Measurements from ENCODE around the gene PPM1H. TPM values are rescaled to one million over a fixed set of nuclear protein-coding genes. Genes with fewer than 3 reads are reported as not detected.
"Not testable (repeated sequence)": the region's sequence is repeated elsewhere in the genome, so short reads cannot be mapped to it uniquely, and the experiment has no call there.

The PPM1H gene
- polyA plus RNA-seq, 1 donor from 2014 or later = not detected

GRCh38 chr12:62762645-62763044 lies 172.3 kb downstream of the PPM1H start:
- H3K9me3 Mint-ChIP-seq = peaks cover 0 to 2% (median 0%) of the 10 kb centered on the region in 3 donors
- no peaks in the 10 kb centered on the region for H3K4me1 Mint-ChIP-seq
- H3K36me3 Mint-ChIP-seq = no peaks in the 10 kb centered on the region
- H3K27me3 Mint-ChIP-seq = peaks cover 10% of the 10 kb centered on the region
- no peak overlapping the region for H3K4me3 Mint-ChIP-seq
- no peak overlapping the region for H3K27ac Mint-ChIP-seq

DNA sequence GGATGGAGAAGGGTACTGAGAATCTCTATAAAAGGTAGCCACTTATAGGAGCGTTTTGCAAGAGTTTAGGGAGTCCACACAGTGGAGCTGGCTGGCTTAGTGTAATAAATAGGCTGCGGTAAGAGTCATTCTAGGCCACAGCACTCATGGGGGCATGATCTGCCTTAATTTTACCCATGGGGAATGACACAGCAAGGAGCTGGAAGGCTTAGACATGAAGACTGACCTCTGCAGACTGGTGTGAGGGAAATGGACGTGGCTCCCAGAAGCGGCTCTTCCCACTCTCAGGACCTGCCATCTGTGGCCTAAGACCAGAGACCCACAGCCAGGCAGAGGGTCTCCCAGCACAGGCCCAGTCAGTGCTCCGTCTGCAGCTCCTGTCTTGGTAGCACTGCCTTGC lies 173.3 kb downstream of the PPM1H start:
- Mint-ChIP-seq H3K4me1 (no peaks in the 10 kb centered on the region), H3K4me3 (no peak overlapping the region), H3K27me3 (peaks cover 10% of the 10 kb centered on the region), H3K27ac (no peak overlapping the region), H3K36me3 (no peaks in the 10 kb centered on the region), H3K9me3 (peaks cover 0 to 2% (median 0%) of the 10 kb centered on the region in 3 donors)

GRCh38 chr12:62760779-62761178 lies 174.2 kb downstream of the PPM1H start:
- Mint-ChIP-seq H3K36me3 (no peaks in the 10 kb centered on the region), H3K4me3 (no peak overlapping the region), H3K27me3 (peaks cover 13% of the 10 kb centered on the region), H3K4me1 (no peaks in the 10 kb centered on the region), H3K27ac (no peak overlapping the region), H3K9me3 (peaks cover 0 to 2% (median 0%) of the 10 kb centered on the region in 3 donors)

DNA sequence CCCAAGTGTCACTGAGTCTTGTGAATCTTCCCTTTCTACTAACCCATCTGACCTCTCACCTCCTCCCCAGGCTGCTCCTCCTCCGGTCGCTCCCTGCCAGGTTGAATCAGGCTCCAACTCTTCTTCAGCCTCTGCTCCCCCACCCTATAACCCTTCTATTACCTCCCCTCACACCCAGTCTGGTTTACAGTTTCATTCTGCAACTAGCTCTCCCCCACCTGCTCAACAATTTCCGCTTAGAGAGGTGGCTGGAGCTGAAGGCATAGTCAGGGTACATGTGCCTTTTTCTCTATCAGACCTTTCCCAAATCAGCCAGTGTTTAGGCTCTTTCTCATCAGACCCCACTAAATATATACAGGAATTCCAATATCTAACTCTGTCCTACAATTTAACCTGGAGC lies 174.6 kb downstream of the PPM1H start:
- not testable (repeated sequence) for H3K36me3 Mint-ChIP-seq, H3K4me1 Mint-ChIP-seq, H3K9me3 Mint-ChIP-seq, H3K27ac Mint-ChIP-seq, H3K4me3 Mint-ChIP-seq
- H3K27me3 Mint-ChIP-seq = peaks cover 13% of the 10 kb centered on the region

- Mint-ChIP-seq H3K4me3 (no peak overlapping the region), H3K4me1 (no peaks in the 10 kb centered on the region), H3K36me3 (peaks cover 2% of the 10 kb centered on the region)
These were observed 176.7 kb downstream of the PPM1H start for GRCh38 chr12:62758216-62758615.

DNA sequence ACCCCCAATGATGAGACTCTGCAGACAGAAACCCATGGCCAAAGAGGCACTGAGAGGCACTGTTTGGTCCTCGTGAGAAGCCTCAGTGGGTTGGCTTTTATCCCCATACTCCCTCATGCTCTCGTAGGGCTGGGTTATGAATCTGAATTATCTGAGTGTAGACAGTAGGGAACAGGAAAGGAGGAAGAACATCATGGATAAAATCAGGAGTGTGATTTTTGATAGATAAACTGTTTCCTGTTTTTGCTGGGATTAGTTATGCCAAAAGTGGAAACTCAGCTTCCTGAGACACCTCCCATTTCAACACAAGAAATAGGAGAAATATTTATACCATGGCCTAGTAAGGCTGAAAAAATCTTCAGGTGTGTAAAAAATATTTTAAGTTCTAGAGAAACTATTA lies 177.9 kb downstream of the PPM1H start:
- Mint-ChIP-seq H3K4me3 (no peak overlapping the region), H3K27ac (no peak overlapping the region), H3K27me3 (peaks cover 17% of the 10 kb centered on the region), H3K9me3 (no peaks in the 10 kb centered on the region), H3K4me1 (no peaks in the 10 kb centered on the region), H3K36me3 (peaks cover 2% of the 10 kb centered on the region)

More at GRCh38 chr12:62758216-62758615, 176.7 kb downstream of the PPM1H start:
- peaks cover 17% of the 10 kb centered on the region for H3K27me3 Mint-ChIP-seq
- no peak overlapping the region for H3K27ac Mint-ChIP-seq
- no peaks in the 10 kb centered on the region for H3K9me3 Mint-ChIP-seq

DNA sequence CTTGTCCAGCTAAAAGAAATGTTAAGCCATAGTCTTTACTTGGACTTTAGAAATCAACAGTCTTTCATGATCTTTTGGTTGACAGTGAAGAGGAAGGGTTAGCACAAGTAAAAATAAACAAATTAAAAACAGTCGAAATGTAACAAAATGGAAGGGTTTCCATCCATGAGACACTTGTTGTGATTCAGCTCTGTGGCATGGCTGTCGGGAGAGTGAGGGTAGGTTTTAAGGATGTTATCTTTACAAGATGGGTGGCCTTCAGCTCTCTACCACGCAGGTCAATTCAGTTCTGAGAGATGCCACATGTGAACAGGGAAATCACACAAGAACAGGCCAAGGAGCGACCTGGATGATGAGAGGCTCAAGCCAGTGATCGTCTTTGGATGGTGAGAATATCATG lies 180.2 kb downstream of the PPM1H start:
- peaks cover 2% of the 10 kb centered on the region for H3K36me3 Mint-ChIP-seq
- no peak overlapping the region for H3K4me3 Mint-ChIP-seq
- H3K27ac Mint-ChIP-seq = no peak overlapping the region
- no peaks in the 10 kb centered on the region for H3K4me1 Mint-ChIP-seq
- H3K9me3 Mint-ChIP-seq = no peaks in the 10 kb centered on the region
- peaks cover 14% of the 10 kb centered on the region for H3K27me3 Mint-ChIP-seq

- H3K4me1 Mint-ChIP-seq = no peaks in the 10 kb centered on the region
- H3K4me3 Mint-ChIP-seq = no peak overlapping the region
- H3K9me3 Mint-ChIP-seq = no peaks in the 10 kb centered on the region
- peak overlapping the region in 1 of 3 donors; percentile 17 for H3K27ac Mint-ChIP-seq
- H3K36me3 Mint-ChIP-seq = peaks cover 2% of the 10 kb centered on the region
- H3K27me3 Mint-ChIP-seq = peaks cover 9% of the 10 kb centered on the region
These were observed 183.2 kb downstream of the PPM1H start for GRCh38 chr12:62751810-62752155.

DNA sequence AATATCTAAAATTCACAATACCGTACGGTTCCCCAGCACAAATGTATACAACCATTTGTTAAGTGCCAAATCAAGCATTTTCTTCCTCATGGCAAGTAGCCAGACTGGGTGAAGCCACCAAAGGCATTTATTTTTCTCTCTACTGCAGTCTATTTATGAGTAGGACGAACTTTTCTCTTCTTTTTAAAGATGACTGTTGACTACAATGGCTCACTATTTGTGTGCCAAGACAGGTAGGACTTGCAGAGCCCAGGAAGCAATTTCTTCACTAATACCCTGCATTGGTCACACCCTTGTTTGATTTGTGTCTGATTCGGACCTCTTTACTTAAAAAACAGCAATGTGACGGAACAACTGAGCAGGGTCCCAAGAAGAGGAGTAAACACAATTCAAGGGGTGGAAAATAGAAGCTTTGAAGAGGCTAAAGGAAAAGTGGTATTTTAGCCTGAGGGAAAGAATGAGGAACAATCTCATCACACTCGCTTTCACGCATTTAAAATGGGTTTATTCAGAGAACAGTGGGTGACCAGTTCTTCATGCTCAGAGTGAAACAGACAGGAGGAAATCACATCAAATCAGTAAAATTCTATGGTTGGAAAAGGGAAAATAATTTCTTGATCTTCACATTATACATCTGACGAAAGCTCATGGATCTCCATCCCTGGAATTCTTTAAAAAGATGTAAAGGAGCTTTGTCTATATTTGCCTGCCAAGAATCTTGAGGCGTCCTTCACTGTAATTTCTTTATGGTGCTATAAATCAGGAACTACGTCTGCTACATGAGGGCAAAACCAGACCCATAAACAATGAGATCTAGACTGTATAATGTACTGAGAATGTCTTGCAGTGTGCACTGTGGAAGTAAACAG lies 183.8 kb downstream of the PPM1H start:
- peak overlapping the region in 1 of 4 donors; percentile 4 for H3K4me3 Mint-ChIP-seq
- H3K27me3 Mint-ChIP-seq = peaks cover 8% of the 10 kb centered on the region
- H3K4me1 Mint-ChIP-seq = no peaks in the 10 kb centered on the region
- peak overlapping the region in 1 of 3 donors; percentile 17 for H3K27ac Mint-ChIP-seq
- H3K36me3 Mint-ChIP-seq = peaks cover 2% of the 10 kb centered on the region
- H3K9me3 Mint-ChIP-seq = no peaks in the 10 kb centered on the region

GRCh38 chr12:62749586-62749985 lies 185.4 kb downstream of the PPM1H start:
- no peak overlapping the region for H3K27ac Mint-ChIP-seq
- H3K4me1 Mint-ChIP-seq = peaks cover 0 to 5% (median 3%) of the 10 kb centered on the region in 3 donors
- H3K4me3 Mint-ChIP-seq = no peak overlapping the region

GRCh38 chr12:62748941-62749468 lies 185.9 kb downstream of the PPM1H start:
- Mint-ChIP-seq H3K27ac (no peak overlapping the region), H3K36me3 (peaks cover 2% of the 10 kb centered on the region), H3K4me3 (no peak overlapping the region), H3K4me1 (peaks cover 0 to 5% (median 3%) of the 10 kb centered on the region in 3 donors), H3K9me3 (no peaks in the 10 kb centered on the region), H3K27me3 (peaks cover 4% of the 10 kb centered on the region)

More at GRCh38 chr12:62749586-62749985, 185.4 kb downstream of the PPM1H start:
- peaks cover 2% of the 10 kb centered on the region for H3K36me3 Mint-ChIP-seq
- H3K27me3 Mint-ChIP-seq = peaks cover 6% of the 10 kb centered on the region
- no peaks in the 10 kb centered on the region for H3K9me3 Mint-ChIP-seq

GRCh38 chr12:62744551-62744950 lies 190.4 kb downstream of the PPM1H start:
- Mint-ChIP-seq H3K4me1 (peaks cover 0 to 5% (median 3%) of the 10 kb centered on the region in 3 donors), H3K27me3 (no peaks in the 10 kb centered on the region), H3K9me3 (no peaks in the 10 kb centered on the region), H3K36me3 (no peaks in the 10 kb centered on the region), H3K4me3 (peak overlapping the region in 1 of 4 donors; percentile 67), H3K27ac (no peak overlapping the region)

GRCh38 chr12:62739266-62740015 lies 195.5 kb downstream of the PPM1H start:
- no peak overlapping the region for H3K27ac Mint-ChIP-seq
- H3K4me3 Mint-ChIP-seq = no peak overlapping the region
- no peaks in the 10 kb centered on the region for H3K4me1 Mint-ChIP-seq
- no peaks in the 10 kb centered on the region for H3K9me3 Mint-ChIP-seq
- H3K27me3 Mint-ChIP-seq = no peaks in the 10 kb centered on the region
- H3K36me3 Mint-ChIP-seq = no peaks in the 10 kb centered on the region

GRCh38 chr12:62738616-62739015 lies 196.3 kb downstream of the PPM1H start:
- no peak overlapping the region for H3K27ac Mint-ChIP-seq
- no peaks in the 10 kb centered on the region for H3K27me3 Mint-ChIP-seq
- H3K4me1 Mint-ChIP-seq = no peaks in the 10 kb centered on the region
- H3K9me3 Mint-ChIP-seq = no peaks in the 10 kb centered on the region
- H3K36me3 Mint-ChIP-seq = no peaks in the 10 kb centered on the region
- H3K4me3 Mint-ChIP-seq = no peak overlapping the region

GRCh38 chr12:62738105-62738504 lies 196.8 kb downstream of the PPM1H start:
- Mint-ChIP-seq H3K27me3 (no peaks in the 10 kb centered on the region), H3K27ac (no peak overlapping the region), H3K4me3 (no peak overlapping the region), H3K36me3 (no peaks in the 10 kb centered on the region), H3K4me1 (no peaks in the 10 kb centered on the region), H3K9me3 (no peaks in the 10 kb centered on the region)
